Measurements from ENCODE around the gene PDE11A. TPM values are rescaled to one million over a fixed set of nuclear protein-coding genes. Genes with fewer than 3 reads are reported as not detected.
"Not testable (repeated sequence)": the region's sequence is repeated elsewhere in the genome, so short reads cannot be mapped to it uniquely, and the experiment has no call there.

Gene PDE11A
- total and polyA plus RNA-seq, 2 of the 8 experiments (the other 6 are each of a cell fraction or from before 2014, with no cell fraction given), result 0.19 to 0.23 TPM

DNA sequence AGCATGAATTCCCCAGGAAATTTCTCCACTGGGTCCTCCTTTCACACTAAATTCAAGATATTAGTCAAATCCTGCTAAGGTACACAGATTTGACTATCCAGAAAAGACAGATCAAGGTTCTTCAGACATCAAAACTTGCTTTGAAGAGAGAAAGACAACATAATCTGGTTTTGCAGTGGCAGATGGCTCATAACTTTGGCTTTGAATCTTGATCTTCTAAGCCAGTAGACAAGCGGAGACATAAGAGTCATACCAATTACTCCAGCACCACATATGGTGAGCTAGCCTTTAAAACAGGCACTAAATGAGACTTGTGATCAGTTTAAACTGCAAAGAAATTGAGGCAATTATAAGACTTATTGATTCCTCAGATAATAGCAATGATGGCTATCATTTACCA lies 29.3 kb downstream of the PDE11A start (continued):
- TF ChIP-seq, protein P1, sequence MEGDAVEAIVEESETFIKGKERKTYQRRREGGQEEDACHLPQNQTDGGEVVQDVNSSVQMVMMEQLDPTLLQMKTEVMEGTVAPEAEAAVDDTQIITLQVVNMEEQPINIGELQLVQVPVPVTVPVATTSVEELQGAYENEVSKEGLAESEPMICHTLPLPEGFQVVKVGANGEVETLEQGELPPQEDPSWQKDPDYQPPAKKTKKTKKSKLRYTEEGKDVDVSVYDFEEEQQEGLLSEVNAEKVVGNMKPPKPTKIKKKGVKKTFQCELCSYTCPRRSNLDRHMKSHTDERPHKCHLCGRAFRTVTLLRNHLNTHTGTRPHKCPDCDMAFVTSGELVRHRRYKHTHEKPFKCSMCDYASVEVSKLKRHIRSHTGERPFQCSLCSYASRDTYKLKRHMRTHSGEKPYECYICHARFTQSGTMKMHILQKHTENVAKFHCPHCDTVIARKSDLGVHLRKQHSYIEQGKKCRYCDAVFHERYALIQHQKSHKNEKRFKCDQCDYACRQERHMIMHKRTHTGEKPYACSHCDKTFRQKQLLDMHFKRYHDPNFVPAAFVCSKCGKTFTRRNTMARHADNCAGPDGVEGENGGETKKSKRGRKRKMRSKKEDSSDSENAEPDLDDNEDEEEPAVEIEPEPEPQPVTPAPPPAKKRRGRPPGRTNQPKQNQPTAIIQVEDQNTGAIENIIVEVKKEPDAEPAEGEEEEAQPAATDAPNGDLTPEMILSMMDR (IDR thresholded peaks at IDR 0.05; ENCODE audit: control extremely low read depth in 1 of 3, insufficient read depth in 1 of 3, low read depth in 1 of 3, low read length in 3 of 3), result no peak

GRCh38 chr2:178033583-178033982 lies 39.0 kb downstream of the PDE11A start:
- H3K4me3 ChIP-seq (ENCODE audit: extremely low read depth in 1 of 4, insufficient read depth in 2 of 4, low read depth in 3 of 4, low read length in 4 of 4); H2BK5ac ChIP-seq (ENCODE audit: low read depth, low read length); H3K27ac ChIP-seq (ENCODE audit: low read depth, low read length); H3K56ac ChIP-seq (replicated peaks; ENCODE audit: insufficient read length, low read depth, low read length); H3K79me2 ChIP-seq (ENCODE audit: control insufficient read depth in 1 of 2, insufficient read depth in 2 of 2, low read length in 2 of 2); H3K4me1 ChIP-seq (replicated peaks in 1 of 4; ENCODE audit: control insufficient read depth in 3 of 4, insufficient read depth in 4 of 4, low read length in 3 of 4); H3K4ac ChIP-seq (replicated peaks; ENCODE audit: insufficient read length, low read depth, low read length); H3K23ac ChIP-seq (ENCODE audit: insufficient read length); H3K18ac ChIP-seq (ENCODE audit: extremely low read depth, low read length); H2AFZ ChIP-seq (ENCODE audit: low read length); FAIRE-seq; H3K9ac ChIP-seq (replicated peaks in 1 of 4; ENCODE audit: extremely low read depth in 1 of 4, low read depth in 3 of 4, low read length in 3 of 4); H3K27me3 ChIP-seq (replicated peaks in 1 of 4; ENCODE audit: control insufficient read depth in 3 of 4, extremely low read depth in 1 of 4, insufficient read depth in 3 of 4, low read length in 3 of 4); H3K4me2 ChIP-seq (ENCODE audit: insufficient read depth in 1 of 2, low read depth in 2 of 2, low read length in 2 of 2); H2BK120ac ChIP-seq (replicated peaks; ENCODE audit: low read depth, low read length); H2BK12ac ChIP-seq (ENCODE audit: low read depth, low read length); H2BK15ac ChIP-seq (ENCODE audit: low read length); H3K79me1 ChIP-seq (ENCODE audit: low read depth, low read length); H2BK20ac ChIP-seq (ENCODE audit: low read length); H3K14ac ChIP-seq (ENCODE audit: insufficient read length); H3K36me3 ChIP-seq (ENCODE audit: control insufficient read depth in 2 of 4, insufficient read depth in 4 of 4, low read length in 3 of 4); H4K8ac ChIP-seq (ENCODE audit: extremely low read depth, insufficient read depth, low read length); H4K5ac ChIP-seq (ENCODE audit: insufficient read length, low read depth, low read length); POLR2A ChIA-PET (ENCODE audit: partially characterized antibody); H2AK5ac ChIP-seq (ENCODE audit: low read depth, low read length); H4K20me1 ChIP-seq (replicated peaks in 1 of 2; ENCODE audit: control insufficient read depth in 1 of 2, insufficient read depth in 2 of 2, low read length in 2 of 2); H3K9me3 ChIP-seq (ENCODE audit: insufficient read depth in 2 of 2, low read depth in 1 of 2, low read length in 1 of 2); H3K23me2 ChIP-seq (ENCODE audit: low read depth, low read length); H4K91ac ChIP-seq (replicated peaks; ENCODE audit: insufficient read length, low read length); CTCF ChIA-PET (ENCODE audit: partially characterized antibody); DNase-seq (ENCODE audit: low read depth in 1 of 2, low spot score in 2 of 2): not testable (repeated sequence)

Measured in H1 (cell line).